Activated CD8-positive, alpha-beta memory T cell treated with anti-CD3 and anti-CD28 coated beads, Interleukin-2, amount 50 U/mL, for 1 hour (primary cell): ENCODE measurements around the gene SPAG16.

ENCODE experiments used
- DNase-seq: peaks from one replicate; pipeline ENCODE4 v3.0.0-alpha.2; 2020; ENCODE audit errors: extremely low read depth

The SPAG16 gene

GRCh38 chr2:213284105-213285090, at the start of gene SPAG16:
Gene SPAG16 (plus strand): TSS chr2:213284464.
- peak; percentile 93 for DNase-seq

GRCh38 chr2:213234641-213235040, 49.6 kb upstream of the SPAG16 start:
- no peak for DNase-seq

GRCh38 chr2:213235741-213236140, 48.5 kb upstream of the SPAG16 start:
- no peak for DNase-seq

GRCh38 chr2:213237251-213237650, 47.0 kb upstream of the SPAG16 start:
- DNase-seq: no peak

- no peak for DNase-seq
Observed at GRCh38 chr2:213237787-213238186, 46.5 kb upstream of the SPAG16 start.

- DNase-seq: no peak
Observed at GRCh38 chr2:213238753-213239495, 45.3 kb upstream of the SPAG16 start.

GRCh38 chr2:213241817-213242216, 42.4 kb upstream of the SPAG16 start:
- no peak for DNase-seq

GRCh38 chr2:213242653-213243052, 41.6 kb upstream of the SPAG16 start:
- DNase-seq: no peak

GRCh38 chr2:213243189-213244044, 40.8 kb upstream of the SPAG16 start:
- no peak for DNase-seq

GRCh38 chr2:213246497-213247281, 37.6 kb upstream of the SPAG16 start:
- DNase-seq: peak; percentile 11

GRCh38 chr2:213247566-213247965, 36.7 kb upstream of the SPAG16 start:
- no peak for DNase-seq

GRCh38 chr2:213248637-213249036, 35.6 kb upstream of the SPAG16 start:
- no peak for DNase-seq

- DNase-seq: no peak
Observed at GRCh38 chr2:213249502-213249901, 34.8 kb upstream of the SPAG16 start.

- no peak for DNase-seq
Observed at GRCh38 chr2:213251618-213252017, 32.6 kb upstream of the SPAG16 start.

GRCh38 chr2:213252206-213252605, 32.1 kb upstream of the SPAG16 start:
- no peak for DNase-seq

GRCh38 chr2:213253162-213253561, 31.1 kb upstream of the SPAG16 start:
- DNase-seq: no peak

- no peak for DNase-seq
Observed at GRCh38 chr2:213259266-213259665, 25.0 kb upstream of the SPAG16 start.

GRCh38 chr2:213261237-213261636, 23.0 kb upstream of the SPAG16 start:
- no peak for DNase-seq

GRCh38 chr2:213261715-213262114, 22.5 kb upstream of the SPAG16 start:
- no peak for DNase-seq

GRCh38 chr2:213265679-213266078, 18.6 kb upstream of the SPAG16 start:
- DNase-seq: no peak

GRCh38 chr2:213266421-213266820, 17.8 kb upstream of the SPAG16 start:
- no peak for DNase-seq
